A549 (cell line): ENCODE results near the gene OMG. TPM values are rescaled to one million over a fixed set of nuclear protein-coding genes. Genes with fewer than 3 reads are reported as not detected.

Experiments
- ATAC-seq, 2 experiments: fragments of 200-7000 bp in 1 of 2; fragments of >200 bp in 1 of 2; cut with Nextera tagmentation in 1 of 2; cut with Tn5 transposase in 1 of 2; 3 replicates each; pipeline versions ENCODE4 v1.8.0 to v1.9.1; 2018 to 2020; ENCODE audit warnings: mild to moderate bottlenecking in 1 of 2, moderate library complexity in 1 of 2
- CTCF ChIA-PET: fragments of 300-600 bp; sonication (Branson Sonifier 250); formaldehyde crosslinking; extraction: SDS; loops from one replicate; lab custom pipeline; 2021; ENCODE audit warnings: antibody characterized with exemption, inconsistent platforms; lab: Yijun Ruan, JAX
- POLR2A ChIA-PET: fragments of 350-600 bp; formaldehyde crosslinking; extraction: SDS; loops from one replicate; lab custom pipeline; 2021; ENCODE audit warnings: antibody characterized with exemption, inconsistent platforms; lab: Yijun Ruan, JAX
- DNase-seq, 2 experiments: peaks; one replicate each; pipeline versions ENCODE4 v3.0.0 to v3.0.0-alpha.2; 2011 to 2016; ENCODE audit warnings: low read depth in 1 of 2, low spot score in 1 of 2
- FAIRE-seq: peaks from 2 replicates; lab custom pipeline; 2011; peaks lifted over from hg19 to GRCh38; lab: Jason Lieb, UNC
- H3K27ac ChIP-seq, 2 experiments: fragments of >200 bp; sonication (Bioruptor Twin); formaldehyde crosslinking; 3 replicates each; pipeline ENCODE4 v1.5.1; 2016 to 2017
- H3K4me1 ChIP-seq: fragments of >200 bp; sonication (Bioruptor Twin); formaldehyde crosslinking; 3 replicates; pipeline ENCODE4 v1.6.1; 2016
- H3K4me2 ChIP-seq: fragments of >200 bp; sonication (Bioruptor Twin); formaldehyde crosslinking; 3 replicates; pipeline ENCODE4 v1.6.1; 2016
- H3K4me3 ChIP-seq: fragments of >200 bp; sonication (Bioruptor Twin); formaldehyde crosslinking; 3 replicates; pipeline ENCODE4 v1.5.1; 2016
- H3K9me3 ChIP-seq: fragments of >200 bp; sonication (Bioruptor Twin); formaldehyde crosslinking; 3 replicates; pipeline ENCODE4 v1.6.1; 2016
- CBX2 ChIP-seq: fragments of 200-600 bp; sonication (generic); IDR thresholded peaks from 2 replicates; pipeline ENCODE4 v1.6.1; 2016; ENCODE audit warnings: low read depth, mild to moderate bottlenecking, borderline replicate concordance
- CEBPB ChIP-seq, 2 experiments: fragments of >200 bp in 1 of 2; sonication (Bioruptor Twin) in 1 of 2; formaldehyde crosslinking in 1 of 2; IDR thresholded peaks; 2 replicates each; pipeline ENCODE4 v1.6.1; 2012 to 2016
- CHD2 ChIP-seq: fragments of 150-350 bp; IDR thresholded peaks from 2 replicates; pipeline ENCODE4 v1.6.1; 2014; ENCODE audit warnings: low read length; ENCODE audit not compliant: partially characterized antibody
- CHD4 ChIP-seq: fragments of 200-600 bp; sonication (generic); IDR thresholded peaks from 2 replicates; pipeline ENCODE4 v1.6.1; 2016; ENCODE audit warnings: antibody characterized with exemption, mild to moderate bottlenecking, borderline replicate concordance
- ESRRA ChIP-seq: fragments of 150-350 bp; IDR thresholded peaks from 2 replicates; pipeline ENCODE4 v1.6.1; 2014; ENCODE audit warnings: mild to moderate bottlenecking, low read length, borderline replicate concordance
- FOSL2 ChIP-seq, 2 experiments: fragments of 450-650 bp in 1 of 2; fragments of >200 bp in 1 of 2; sonication (Bioruptor Twin) in 1 of 2; formaldehyde crosslinking; IDR thresholded peaks; 2 replicates each; pipeline versions ENCODE4 v1.5.0 to v1.6.1; 2016 to 2020; ENCODE audit warnings: mild to moderate bottlenecking in 1 of 2, moderate library complexity in 1 of 2
- GATA3 ChIP-seq: IDR thresholded peaks from 2 replicates; pipeline ENCODE4 v1.6.1; 2012; ENCODE audit warnings: borderline replicate concordance
- HOXA7 ChIP-seq: fragments of 250-450 bp; sonication (Bioruptor Pico); IDR thresholded peaks from 2 replicates; pipeline ENCODE4 v1.5.0; 2020; ENCODE audit warnings: mild to moderate bottlenecking, moderate library complexity
- HOXB13 ChIP-seq: fragments of 250-450 bp; sonication (Bioruptor Pico); IDR thresholded peaks from 2 replicates; pipeline ENCODE4 v1.5.0; 2020; ENCODE audit warnings: low read depth, mild to moderate bottlenecking, moderate library complexity
- JUN ChIP-seq, 2 experiments: fragments of >200 bp; sonication (Bioruptor Twin); formaldehyde crosslinking; IDR thresholded peaks; 2 replicates in 1 of 2; 3 replicates in 1 of 2; pipeline ENCODE4 v1.6.1; 2016 to 2017
- JUNB ChIP-seq: fragments of >200 bp; sonication (Bioruptor Twin); formaldehyde crosslinking; IDR thresholded peaks from 2 replicates; pipeline ENCODE4 v1.6.1; 2016
- KDM5A ChIP-seq: fragments of 200-600 bp; sonication (generic); IDR thresholded peaks from 2 replicates; pipeline ENCODE4 v1.6.1; 2016; ENCODE audit warnings: antibody characterized with exemption, mild to moderate bottlenecking
- NFE2L2 ChIP-seq: fragments of 150-350 bp; conservative IDR thresholded peaks from 2 replicates; pipeline ENCODE4 v1.6.1; 2014; ENCODE audit warnings: low read length
- NPAS2 ChIP-seq: fragments of 250-450 bp; sonication (Bioruptor Pico); IDR thresholded peaks from 2 replicates; pipeline ENCODE4 v1.8.0; 2022; ENCODE audit warnings: mild to moderate bottlenecking, moderate library complexity, borderline replicate concordance
- PHF8 ChIP-seq: fragments of 200-600 bp; sonication (generic); IDR thresholded peaks from 2 replicates; pipeline ENCODE4 v1.6.1; 2016; ENCODE audit warnings: low read depth, mild to moderate bottlenecking, antibody characterized with exemption, moderate library complexity, borderline replicate concordance
- POLR2A ChIP-seq: IDR thresholded peaks from 2 replicates; pipeline ENCODE4 v1.6.1; 2012; ENCODE audit warnings: mild to moderate bottlenecking, low read length
- RAD21 ChIP-seq, 2 experiments: fragments of >200 bp in 1 of 2; sonication (Bioruptor Twin) in 1 of 2; formaldehyde crosslinking in 1 of 2; IDR thresholded peaks in 1 of 2; conservative IDR thresholded peaks in 1 of 2; 2 replicates in 1 of 2; 3 replicates in 1 of 2; pipeline ENCODE4 v1.6.1; 2012 to 2018; ENCODE audit warnings: inconsistent platforms in 1 of 2
- RARB ChIP-seq: fragments of 250-450 bp; sonication (Bioruptor Pico); IDR thresholded peaks from 2 replicates; pipeline ENCODE4 v1.8.0; 2021; ENCODE audit warnings: mild to moderate bottlenecking, moderate library complexity
- ZNF302 ChIP-seq: fragments of 250-450 bp; sonication (Bioruptor Pico); IDR thresholded peaks from 2 replicates; pipeline ENCODE4 v1.9.0; 2021; ENCODE audit warnings: inconsistent platforms, mild to moderate bottlenecking, moderate library complexity
- ZSCAN20 ChIP-seq: fragments of 250-450 bp; sonication (Bioruptor Pico); IDR thresholded peaks from 2 replicates; pipeline ENCODE4 v1.8.0; 2022; ENCODE audit warnings: mild to moderate bottlenecking, moderate library complexity
- WGBS: methylation state at CpG from one replicate; pipeline ENCODE4 v1.1.6; 2017; ENCODE audit errors: missing lambda C conversion rate; 5-methylcytosine and 5-hydroxymethylcytosine counted together
- polyA plus RNA-seq, 4 experiments: library from polyadenylated mRNA; depleted of rRNA in 3 of 4; stranded (reverse); fragments of >200 nt; fragmentation: RNase III in 1 of 4; extraction: RNeasy Plus Mini Kit Qiagen cat#74134 plus additional on column Dnase treatment in 1 of 4; gene quantifications; 2 replicates in 3 of 4; 3 replicates in 1 of 4; pipeline ENCODE4 v1.2.3, GENCODE V29; 2011 to 2017
- TF ChIP-seq, protein P1 (sequence below): fragments of 250-450 bp; sonication (Bioruptor Pico); IDR thresholded peaks from 2 replicates; pipeline ENCODE4 v1.5.0; 2020; ENCODE audit warnings: low read depth, mild to moderate bottlenecking, moderate library complexity
- TF ChIP-seq, protein P2 (sequence below): fragments of 450-650 bp; IDR thresholded peaks from 2 replicates; pipeline ENCODE4 v1.6.1; 2014; ENCODE audit warnings: antibody characterized with exemption
- TF ChIP-seq, protein P3 (sequence below): fragments of 250-450 bp; sonication (Bioruptor Pico); IDR thresholded peaks from 2 replicates; pipeline ENCODE4 v1.5.0; 2021; ENCODE audit warnings: mild to moderate bottlenecking, moderate library complexity, borderline replicate concordance
- TF ChIP-seq, protein P4 (sequence below): fragments of >200 bp; sonication (Bioruptor Twin); formaldehyde crosslinking; IDR thresholded peaks from 3 replicates; pipeline ENCODE4 v1.6.1; 2016

Gene OMG
- polyA plus RNA-seq, 2 of the 4 experiments (the other 2 are of a cell fraction), result not detected

DNA sequence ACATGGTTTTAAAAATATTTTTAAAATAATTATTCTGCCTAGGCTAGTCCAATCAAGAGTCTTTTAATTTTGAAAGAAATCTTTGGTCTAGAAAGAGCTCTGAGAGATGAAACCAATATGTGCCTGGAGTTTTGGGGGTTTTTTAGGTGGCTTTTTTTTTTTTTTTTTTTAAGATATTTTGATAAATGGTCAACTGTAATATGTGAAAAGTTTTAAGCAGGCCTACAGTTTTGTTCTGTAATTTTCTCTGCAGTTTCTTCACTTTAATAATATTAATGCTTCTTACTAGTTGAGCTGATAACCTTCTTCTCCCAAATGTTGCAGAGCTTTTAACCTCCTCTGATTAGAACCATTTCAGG is 45.1 kb downstream of the OMG start:
- no peak overlapping the region for H3K4me2 ChIP-seq
- H3K9me3 ChIP-seq, result no peaks in the 10 kb centered on the region
- H3K27ac ChIP-seq, result no peak overlapping the region
- DNase-seq, result no peak
- no peak for ATAC-seq
- H3K4me3 ChIP-seq, result no peak overlapping the region
- peaks cover 43% of the 10 kb centered on the region for H3K4me1 ChIP-seq
- ChIA-PET CTCF (interaction anchor here (1.0 to 2.1 kb wide), 2 partner anchors 121 to 274 kb away, joined by 5 to 7 read pairs; no protein-coding TSS in a partner anchor), POLR2A (interaction anchor here (0.6 to 0.7 kb wide), 2 partner anchors 17 to 285 kb away, joined by 3 to 5 read pairs; no protein-coding TSS in a partner anchor)
- no peak for TF ChIP-seq GATA3
- no peak for TF ChIP-seq JUNB
- no peak for TF ChIP-seq RAD21 (conservative IDR thresholded peaks at IDR 0.05 in 1 of 2, IDR thresholded peaks at IDR 0.05 in 1 of 2)
- no peak for TF ChIP-seq CHD2
- no peak for TF ChIP-seq FOSL2 (IDR thresholded peaks at IDR 0.05)
- no peak for TF ChIP-seq FOSL2 (CRISPR knock-in tag; IDR thresholded peaks at IDR 0.05)
- TF ChIP-seq PHF8, result no peak
- TF ChIP-seq CHD4, result no peak
- no peak for FAIRE-seq

DNA sequence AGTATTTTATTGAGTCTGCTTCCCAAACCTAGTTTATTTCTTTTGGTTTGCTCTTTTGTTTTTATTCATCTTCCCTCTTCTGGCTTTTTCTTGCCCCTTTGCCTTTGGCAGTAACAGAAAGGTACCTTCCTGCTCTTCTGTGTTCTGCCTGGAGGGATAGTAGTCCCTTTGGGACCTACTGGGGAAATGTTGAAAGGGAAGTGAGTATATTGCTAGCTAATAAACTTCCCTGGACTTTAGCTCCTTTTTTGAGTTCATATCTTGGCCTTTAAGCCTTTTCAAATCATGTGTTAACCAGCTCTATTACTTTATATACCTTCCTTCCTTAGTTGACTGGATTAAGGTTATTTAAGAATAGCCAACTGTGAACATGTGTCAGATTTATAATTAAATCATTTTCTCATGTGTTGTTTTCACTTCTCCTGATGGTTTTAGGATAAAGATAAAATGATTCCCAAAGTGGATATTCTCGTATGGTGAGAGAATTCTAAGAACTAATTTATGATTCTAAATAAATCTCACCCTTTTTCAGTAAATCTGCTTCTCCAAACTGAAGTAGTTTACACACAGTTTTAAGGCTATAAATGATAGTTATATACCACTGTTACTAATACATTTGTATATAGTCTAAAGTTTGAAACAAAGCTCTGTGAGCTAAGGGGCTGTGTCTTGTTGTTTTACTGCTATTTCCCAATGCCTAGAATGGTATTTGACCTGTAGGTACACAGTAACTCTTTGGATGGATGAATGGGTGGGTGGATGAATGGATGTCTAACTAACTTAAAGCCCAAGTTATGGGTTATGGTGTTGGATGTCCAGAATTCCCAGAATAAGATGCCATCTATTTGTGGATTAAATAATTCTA is 45.7 kb downstream of the OMG start:
- peaks cover 43% of the 10 kb centered on the region for H3K4me1 ChIP-seq
- no peak overlapping the region for H3K4me2 ChIP-seq
- no peaks in the 10 kb centered on the region for H3K9me3 ChIP-seq
- no peak overlapping the region for H3K4me3 ChIP-seq
- H3K27ac ChIP-seq, result peak overlapping the region in 1 of 2 experiments; percentile 49; a peak in 1 of 6 replicates
- whole genome bisulfite sequencing, result 89% methylated on average over 1 of the region's 1 CpG
- DNase-seq, result no peak
- TF ChIP-seq CHD4, result no peak
- TF ChIP-seq NFE2L2, result no peak
- TF ChIP-seq POLR2A, result no peak
- TF ChIP-seq, all 56 proteins: peak for 0
- ChIA-PET POLR2A (interaction anchor here (0.6 to 0.7 kb wide), 2 partner anchors 18 to 284 kb away, joined by 3 to 5 read pairs; no protein-coding TSS in a partner anchor), CTCF (interaction anchor here (1.0 to 2.1 kb wide), 2 partner anchors 121 to 275 kb away, joined by 5 to 7 read pairs; no protein-coding TSS in a partner anchor)
- ATAC-seq, result no peak
- peak; percentile 89 for FAIRE-seq

DNA sequence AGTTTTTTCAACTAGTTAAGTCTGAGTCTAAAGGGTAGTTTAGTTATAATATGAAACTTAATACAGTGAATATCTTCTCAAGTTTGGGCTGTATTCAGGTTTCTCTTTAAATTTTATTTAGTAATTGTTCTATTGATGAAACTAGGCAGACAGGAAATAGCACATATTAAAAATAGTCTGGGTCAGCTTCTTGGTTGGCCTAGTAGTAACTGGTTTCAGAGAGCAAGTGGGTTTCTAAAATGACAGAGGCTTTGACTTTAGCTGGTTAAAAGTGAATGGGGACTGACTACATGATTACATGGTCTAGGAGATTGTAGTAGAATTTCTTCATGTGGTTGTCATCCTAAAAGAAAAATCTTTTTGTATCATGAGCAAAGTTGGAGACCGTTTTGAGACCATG is 46.8 kb downstream of the OMG start:
- H3K4me2 ChIP-seq, result no peak overlapping the region
- no peak for ATAC-seq
- no peaks in the 10 kb centered on the region for H3K9me3 ChIP-seq
- no peak for FAIRE-seq
- TF ChIP-seq HOXA7 (CRISPR knock-in tag) (no peak), NPAS2 (CRISPR knock-in tag) (no peak), ZSCAN20 (CRISPR knock-in tag) (no peak), JUN (IDR thresholded peaks at IDR 0.05) (no peak), PHF8 (no peak), KDM5A (no peak), GATA3 (no peak), CBX2 (no peak), RAD21 (conservative IDR thresholded peaks at IDR 0.05 in 1 of 2, IDR thresholded peaks at IDR 0.05 in 1 of 2) (no peak), RARB (no peak), CEBPB (IDR thresholded peaks at IDR 0.05) (no peak), ESRRA (no peak), HOXB13 (no peak), JUNB (no peak), ZNF302 (CRISPR knock-in tag) (no peak)
- TF ChIP-seq, protein P1, sequence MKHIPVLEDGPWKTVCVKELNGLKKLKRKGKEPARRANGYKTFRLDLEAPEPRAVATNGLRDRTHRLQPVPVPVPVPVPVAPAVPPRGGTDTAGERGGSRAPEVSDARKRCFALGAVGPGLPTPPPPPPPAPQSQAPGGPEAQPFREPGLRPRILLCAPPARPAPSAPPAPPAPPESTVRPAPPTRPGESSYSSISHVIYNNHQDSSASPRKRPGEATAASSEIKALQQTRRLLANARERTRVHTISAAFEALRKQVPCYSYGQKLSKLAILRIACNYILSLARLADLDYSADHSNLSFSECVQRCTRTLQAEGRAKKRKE (CRISPR knock-in tag), result no peak
- TF ChIP-seq, protein P2, sequence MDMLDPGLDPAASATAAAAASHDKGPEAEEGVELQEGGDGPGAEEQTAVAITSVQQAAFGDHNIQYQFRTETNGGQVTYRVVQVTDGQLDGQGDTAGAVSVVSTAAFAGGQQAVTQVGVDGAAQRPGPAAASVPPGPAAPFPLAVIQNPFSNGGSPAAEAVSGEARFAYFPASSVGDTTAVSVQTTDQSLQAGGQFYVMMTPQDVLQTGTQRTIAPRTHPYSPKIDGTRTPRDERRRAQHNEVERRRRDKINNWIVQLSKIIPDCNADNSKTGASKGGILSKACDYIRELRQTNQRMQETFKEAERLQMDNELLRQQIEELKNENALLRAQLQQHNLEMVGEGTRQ, result no peak
- TF ChIP-seq, protein P3, sequence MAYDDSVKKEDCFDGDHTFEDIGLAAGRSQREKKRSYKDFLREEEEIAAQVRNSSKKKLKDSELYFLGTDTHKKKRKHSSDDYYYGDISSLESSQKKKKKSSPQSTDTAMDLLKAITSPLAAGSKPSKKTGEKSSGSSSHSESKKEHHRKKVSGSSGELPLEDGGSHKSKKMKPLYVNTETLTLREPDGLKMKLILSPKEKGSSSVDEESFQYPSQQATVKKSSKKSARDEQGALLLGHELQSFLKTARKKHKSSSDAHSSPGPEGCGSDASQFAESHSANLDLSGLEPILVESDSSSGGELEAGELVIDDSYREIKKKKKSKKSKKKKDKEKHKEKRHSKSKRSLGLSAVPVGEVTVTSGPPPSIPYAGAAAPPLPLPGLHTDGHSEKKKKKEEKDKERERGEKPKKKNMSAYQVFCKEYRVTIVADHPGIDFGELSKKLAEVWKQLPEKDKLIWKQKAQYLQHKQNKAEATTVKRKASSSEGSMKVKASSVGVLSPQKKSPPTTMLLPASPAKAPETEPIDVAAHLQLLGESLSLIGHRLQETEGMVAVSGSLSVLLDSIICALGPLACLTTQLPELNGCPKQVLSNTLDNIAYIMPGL (CRISPR knock-in tag), result no peak
- TF ChIP-seq, protein P4, sequence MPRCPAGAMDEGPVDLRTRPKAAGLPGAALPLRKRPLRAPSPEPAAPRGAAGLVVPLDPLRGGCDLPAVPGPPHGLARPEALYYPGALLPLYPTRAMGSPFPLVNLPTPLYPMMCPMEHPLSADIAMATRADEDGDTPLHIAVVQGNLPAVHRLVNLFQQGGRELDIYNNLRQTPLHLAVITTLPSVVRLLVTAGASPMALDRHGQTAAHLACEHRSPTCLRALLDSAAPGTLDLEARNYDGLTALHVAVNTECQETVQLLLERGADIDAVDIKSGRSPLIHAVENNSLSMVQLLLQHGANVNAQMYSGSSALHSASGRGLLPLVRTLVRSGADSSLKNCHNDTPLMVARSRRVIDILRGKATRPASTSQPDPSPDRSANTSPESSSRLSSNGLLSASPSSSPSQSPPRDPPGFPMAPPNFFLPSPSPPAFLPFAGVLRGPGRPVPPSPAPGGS, result no peak
- CTCF ChIA-PET, result interaction anchor here (2.1 kb wide), 1 partner anchor 122 kb away, joined by 7 read pairs; no protein-coding TSS in a partner anchor
- peaks cover 43% of the 10 kb centered on the region for H3K4me1 ChIP-seq
- H3K27ac ChIP-seq, result peak overlapping the region in 1 of 2 experiments; percentile 42; a peak in 1 of 6 replicates
- WGBS, result 68% methylated on average over 1 of the region's 1 CpG
- DNase-seq, result no peak
- POLR2A ChIA-PET, result no interaction called here
- H3K4me3 ChIP-seq, result no peak overlapping the region
